ENCODE results near the gene FUT3.

- no peak for TF ChIP-seq EZH2 (IDR thresholded peaks at IDR 0.05; ENCODE audit: insufficient read depth, poor library complexity, severe bottlenecking)
- TF ChIP-seq EZH2phosphoT487 (IDR thresholded peaks at IDR 0.05; ENCODE audit: insufficient read depth, low read depth) = no peak
These were observed at the start of gene FUT3 for GRCh38 chr19:5851302-5851701.

Measured in GM23248 (cell line).